ENCODE measurements around the gene CBX2. TPM values are rescaled to one million over a fixed set of nuclear protein-coding genes. Genes with fewer than 3 reads are reported as not detected.

CBX2 gene
- total and polyA plus RNA-seq, 8 donors = 1.1 to 3.2 (median 2.5) TPM

DNA sequence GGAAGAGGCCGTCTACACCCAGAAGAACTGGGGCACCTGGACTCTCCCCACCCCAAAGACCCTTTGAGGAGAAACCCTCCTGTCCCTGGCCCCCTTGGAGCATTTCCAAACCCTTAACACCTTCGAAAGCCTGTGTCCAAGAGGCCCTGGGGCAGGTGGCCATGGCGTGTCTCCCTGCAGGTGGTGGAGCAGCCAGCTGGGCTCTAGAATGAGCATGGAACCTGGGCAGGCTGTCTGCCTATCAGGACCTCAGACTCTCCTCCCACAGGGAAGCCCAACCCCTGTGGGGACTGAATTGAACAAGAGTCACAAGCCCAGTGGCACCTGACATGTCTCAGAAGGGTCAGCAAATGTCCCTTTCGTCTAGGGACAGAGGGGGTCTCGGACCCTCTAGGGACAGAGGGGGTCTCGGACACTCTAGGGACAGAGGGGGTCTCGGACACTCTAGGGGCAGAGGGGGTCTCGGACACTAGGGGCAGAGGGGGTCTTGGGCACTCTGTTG is 52.9 kb downstream of the CBX2 start:
- Histone ChIP-seq H3K27me3 (no peaks in the 10 kb centered on the region), H3K36me3 (peaks cover 5 to 14% (median 7%) of the 10 kb centered on the region in 3 donors), H3K4me3 (no peak overlapping the region), H3K9me3 (no peaks in the 10 kb centered on the region), H3K27ac (peak overlapping the region in 3 of 4 donors; percentile 55 to 84 (median 64)), H3K4me1 (peaks cover 24 to 31% (median 29%) of the 10 kb centered on the region in 3 donors)
- ATAC-seq = no peak
- 76 to 89% methylated on average over 8 of the region's 8 CpGs for WGBS, 2 donors
- no peak for FAIRE-seq
- peak in 4 of 6 donors; percentile 24 to 51 (median 43) for DNase-seq
- TF ChIP-seq, protein P1, sequence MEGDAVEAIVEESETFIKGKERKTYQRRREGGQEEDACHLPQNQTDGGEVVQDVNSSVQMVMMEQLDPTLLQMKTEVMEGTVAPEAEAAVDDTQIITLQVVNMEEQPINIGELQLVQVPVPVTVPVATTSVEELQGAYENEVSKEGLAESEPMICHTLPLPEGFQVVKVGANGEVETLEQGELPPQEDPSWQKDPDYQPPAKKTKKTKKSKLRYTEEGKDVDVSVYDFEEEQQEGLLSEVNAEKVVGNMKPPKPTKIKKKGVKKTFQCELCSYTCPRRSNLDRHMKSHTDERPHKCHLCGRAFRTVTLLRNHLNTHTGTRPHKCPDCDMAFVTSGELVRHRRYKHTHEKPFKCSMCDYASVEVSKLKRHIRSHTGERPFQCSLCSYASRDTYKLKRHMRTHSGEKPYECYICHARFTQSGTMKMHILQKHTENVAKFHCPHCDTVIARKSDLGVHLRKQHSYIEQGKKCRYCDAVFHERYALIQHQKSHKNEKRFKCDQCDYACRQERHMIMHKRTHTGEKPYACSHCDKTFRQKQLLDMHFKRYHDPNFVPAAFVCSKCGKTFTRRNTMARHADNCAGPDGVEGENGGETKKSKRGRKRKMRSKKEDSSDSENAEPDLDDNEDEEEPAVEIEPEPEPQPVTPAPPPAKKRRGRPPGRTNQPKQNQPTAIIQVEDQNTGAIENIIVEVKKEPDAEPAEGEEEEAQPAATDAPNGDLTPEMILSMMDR (IDR thresholded peaks at IDR 0.05) = no peak
- intact Hi-C loops (cut with DNase I) = no loop called here

DNA sequence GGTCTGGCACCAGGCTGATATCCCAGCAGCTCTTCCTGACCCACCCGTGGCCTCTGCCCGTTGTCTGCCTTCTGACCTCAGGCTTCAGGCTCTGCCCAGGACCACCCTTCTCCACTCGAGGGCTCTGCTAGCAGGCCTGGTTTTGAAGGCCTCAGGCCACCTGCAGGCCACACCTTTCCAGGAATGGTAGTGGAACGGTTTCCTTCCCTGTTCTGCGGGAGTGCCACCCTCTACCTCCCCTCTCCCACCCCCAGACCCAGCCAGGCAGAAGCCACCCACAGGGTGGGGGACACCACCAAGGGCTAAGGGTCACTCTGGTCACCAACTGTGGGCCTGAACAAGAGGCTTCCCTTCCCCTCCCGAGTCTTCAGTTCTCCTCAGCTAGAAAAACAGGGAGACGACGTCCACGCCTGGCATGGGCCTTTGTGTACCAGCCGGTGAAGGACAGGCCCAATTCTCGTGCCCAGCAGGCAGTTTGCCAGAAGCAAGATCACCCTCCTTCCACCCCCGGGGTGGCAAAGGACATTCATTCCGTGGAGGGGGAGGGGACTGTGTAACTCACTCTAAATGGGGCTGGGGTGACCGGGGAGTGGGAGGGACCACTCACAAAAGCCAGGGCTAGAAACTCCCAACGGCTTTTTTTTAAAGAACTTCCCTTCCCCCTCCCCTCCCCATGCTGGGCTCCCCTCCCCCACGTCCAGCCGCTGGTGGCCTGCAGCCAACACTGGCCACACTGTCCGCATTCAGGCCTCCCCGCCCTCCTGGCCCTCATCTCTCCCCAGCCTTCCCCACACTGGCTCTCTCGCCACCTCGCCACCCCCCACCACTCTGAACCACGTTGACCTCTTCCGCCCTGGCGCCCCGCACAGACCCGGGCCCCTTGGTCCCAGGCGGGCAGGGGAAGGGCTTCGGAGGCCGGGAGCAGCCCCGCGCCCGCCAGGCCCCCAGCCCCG is 53.6 kb downstream of the CBX2 start:
- peak overlapping the region; percentile 55 to 84 (median 73) for H3K27ac ChIP-seq
- TF ChIP-seq, protein P1 (IDR thresholded peaks at IDR 0.05) = no peak

DNA sequence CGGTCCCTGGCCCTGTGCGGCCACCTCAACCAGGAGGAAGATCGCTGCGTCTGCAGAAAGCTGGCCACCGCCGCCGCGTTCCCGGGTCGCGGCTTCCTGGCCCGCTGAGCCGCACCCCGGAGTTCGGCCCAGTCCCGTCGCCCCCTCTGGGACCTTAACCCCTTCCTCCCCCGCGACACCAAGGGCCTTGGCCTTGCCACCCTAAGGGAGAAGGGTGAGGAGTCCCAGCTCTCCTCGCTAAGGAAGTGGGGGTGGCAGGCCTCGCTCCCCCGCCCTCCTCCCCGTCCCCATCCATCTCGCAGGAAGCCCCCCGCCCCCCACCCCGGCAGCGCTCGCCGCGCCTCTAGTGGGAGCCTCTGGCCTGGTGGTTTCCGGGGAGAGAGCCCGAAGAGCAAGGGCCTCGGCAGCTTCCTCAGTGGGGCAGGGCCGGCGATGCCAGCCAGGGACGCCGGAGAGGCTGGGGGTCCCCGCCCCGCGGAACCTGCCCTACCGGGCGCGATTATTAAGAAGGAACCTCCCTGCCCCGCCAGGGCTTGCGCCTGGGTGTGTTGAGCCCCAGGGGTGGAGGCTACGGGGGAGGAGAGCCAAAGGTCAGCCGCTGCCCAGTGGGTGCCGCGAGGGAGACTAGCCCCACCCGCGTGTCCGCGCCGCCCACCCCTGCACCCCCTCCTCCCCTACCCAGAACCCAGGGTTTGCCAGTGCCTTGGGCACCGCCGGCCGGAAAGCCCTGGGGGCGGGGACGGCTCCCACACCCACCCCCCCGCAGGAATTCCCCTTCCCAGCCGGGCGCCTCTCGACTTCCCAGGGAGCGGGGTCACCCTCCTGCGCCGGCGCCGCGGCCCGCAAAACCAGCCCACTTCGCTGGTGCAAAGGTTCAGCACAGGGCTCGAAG is 54.5 kb downstream of the CBX2 start:
- peaks cover 35 to 45% (median 38%) of the 10 kb centered on the region in 3 donors for H3K4me1 ChIP-seq
- H3K36me3 ChIP-seq = peaks cover 5 to 14% (median 7%) of the 10 kb centered on the region in 3 donors
- H3K4me3 ChIP-seq = peak overlapping the region in 2 of 4 donors; percentile 14 to 30
- no peaks in the 10 kb centered on the region for H3K9me3 ChIP-seq
- FAIRE-seq = no peak
- DNase-seq = peak; percentile 52 to 85 (median 62)
- peak; percentile 2 to 21 (median 4) for ATAC-seq
- 26 to 28% methylated on average over 69 to 72 of the region's 72 CpGs for WGBS, 2 donors
- H3K27me3 ChIP-seq = no peaks in the 10 kb centered on the region
- TF ChIP-seq, protein P1 (IDR thresholded peaks at IDR 0.05) = no peak
- H3K27ac ChIP-seq = peak overlapping the region; percentile 55 to 84 (median 72)
- intact Hi-C loops (cut with DNase I) = no loop called here

More for the DNA sequence above, 53.6 kb downstream of the CBX2 start:
- Histone ChIP-seq H3K4me3 (peak overlapping the region in 2 of 4 donors; percentile 14 to 30), H3K27me3 (no peaks in the 10 kb centered on the region), H3K9me3 (no peaks in the 10 kb centered on the region), H3K4me1 (peaks cover 31 to 38% (median 36%) of the 10 kb centered on the region in 3 donors), H3K36me3 (peaks cover 5 to 14% (median 7%) of the 10 kb centered on the region in 3 donors)
- FAIRE-seq = no peak
- intact Hi-C loops (cut with DNase I) = no loop called here
- ATAC-seq = peak; percentile 52 to 75 (median 72)
- DNase-seq = peak; percentile 84 to 96 (median 90)
- 14 to 16% methylated on average over 28 to 33 of the region's 33 CpGs for WGBS, 2 donors

DNA sequence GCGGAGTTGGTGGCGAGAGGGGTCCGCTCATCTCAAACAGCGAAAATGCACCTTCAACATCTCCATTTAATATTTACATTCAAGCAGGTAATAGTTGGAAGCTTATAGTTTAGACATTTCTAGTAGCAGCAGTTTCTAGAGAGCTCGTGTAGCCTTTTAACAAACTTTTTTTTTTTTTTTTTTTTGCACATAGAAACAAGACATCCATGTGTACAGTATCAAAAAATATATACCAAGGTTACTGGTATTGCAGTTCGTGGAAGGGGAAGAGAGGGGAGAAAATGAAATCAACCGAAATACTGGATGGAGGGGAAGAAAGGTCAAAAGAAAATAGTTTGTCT is 55.1 kb downstream of the CBX2 start:
- no peak for ATAC-seq
- FAIRE-seq = no peak
- Histone ChIP-seq H3K4me3 (no peak overlapping the region), H3K9me3 (no peaks in the 10 kb centered on the region), H3K27me3 (no peaks in the 10 kb centered on the region), H3K4me1 (peaks cover 35 to 46% (median 38%) of the 10 kb centered on the region in 3 donors), H3K36me3 (peaks cover 5 to 14% (median 7%) of the 10 kb centered on the region in 3 donors), H3K27ac (peak overlapping the region in 2 of 4 donors; percentile 82 to 84)
- DNase-seq = no peak
- WGBS, 2 donors = 70 to 73% methylated on average over 7 of the region's 7 CpGs
- intact Hi-C loops (cut with DNase I) = no loop called here
- TF ChIP-seq, protein P1 (IDR thresholded peaks at IDR 0.05) = no peak

All from pancreas (tissue), 10 donors.